ENCODE data around the gene CEP104.

The CEP104 gene

GRCh38 chr1:3795453-3796214 is 61.4 kb downstream of the CEP104 start:
- no peak for DNase-seq

- no peak for DNase-seq
These were observed 66.1 kb downstream of the CEP104 start for GRCh38 chr1:3790952-3791351.

- no peak for DNase-seq
These were observed 66.5 kb downstream of the CEP104 start for GRCh38 chr1:3790500-3790923.

GRCh38 chr1:3789421-3790300 is 67.3 kb downstream of the CEP104 start:
- no peak for DNase-seq

GRCh38 chr1:3788756-3789420 is 68.1 kb downstream of the CEP104 start:
- no peak for DNase-seq

- DNase-seq: no peak
These were observed 69.0 kb downstream of the CEP104 start for GRCh38 chr1:3787745-3788605.

- DNase-seq: peak in 1 of 5 donors; percentile 77
These were observed 69.7 kb downstream of the CEP104 start for GRCh38 chr1:3787349-3787715.

GRCh38 chr1:3786468-3787348 is 70.3 kb downstream of the CEP104 start:
- DNase-seq: no peak

- DNase-seq: no peak
These were observed 71.4 kb downstream of the CEP104 start for GRCh38 chr1:3785456-3786157.

GRCh38 chr1:3785045-3785444 is 72.0 kb downstream of the CEP104 start:
- DNase-seq: no peak

- DNase-seq: no peak
These were observed 73.1 kb downstream of the CEP104 start for GRCh38 chr1:3783651-3784474.

- DNase-seq: no peak
These were observed 76.1 kb downstream of the CEP104 start for GRCh38 chr1:3780901-3781300.

- DNase-seq: no peak
These were observed 77.0 kb downstream of the CEP104 start for GRCh38 chr1:3779912-3780416.

- DNase-seq: no peak
These were observed 77.6 kb downstream of the CEP104 start for GRCh38 chr1:3779265-3779911.

GRCh38 chr1:3778590-3779264 is 78.3 kb downstream of the CEP104 start:
- no peak for DNase-seq

- DNase-seq: no peak
These were observed 79.1 kb downstream of the CEP104 start for GRCh38 chr1:3777647-3778589.

- DNase-seq: no peak
These were observed 79.9 kb downstream of the CEP104 start for GRCh38 chr1:3777078-3777547.

Data from T-helper 1 cell (primary cell).